ENCODE results near the gene LAMTOR5.
A peak's percentile ranks its signal among the peaks of the same experiment; 100 is the strongest.
"Not testable (repeated sequence)": the region's sequence is repeated elsewhere in the genome, so short reads cannot be mapped to it uniquely, and the experiment has no call there.

LAMTOR5 gene

GRCh38 chr1:110407260-110408210, at the start of gene LAMTOR5:
Gene LAMTOR5 (minus strand): TSS chr1:110407694. CDS start chr1:110407620, 74 bp downstream.
- peak; percentile 85 for DNase-seq

GRCh38 chr1:110457206-110457605, 49.7 kb upstream of the LAMTOR5 start:
- no peak for DNase-seq

- no peak for DNase-seq
Measured at GRCh38 chr1:110455151-110455550, 47.7 kb upstream of the LAMTOR5 start.

GRCh38 chr1:110454328-110454727, 46.8 kb upstream of the LAMTOR5 start:
- DNase-seq = no peak

GRCh38 chr1:110453829-110454228, 46.3 kb upstream of the LAMTOR5 start:
- DNase-seq = no peak

GRCh38 chr1:110452330-110452729, 44.8 kb upstream of the LAMTOR5 start:
- DNase-seq = no peak

- no peak for DNase-seq
Measured at GRCh38 chr1:110450929-110451328, 43.4 kb upstream of the LAMTOR5 start, which contains the start of gene PROK1. Gene PROK1 (plus strand): TSS chr1:110451149. CDS start chr1:110451217, 68 bp downstream.

GRCh38 chr1:110449661-110450651, 42.5 kb upstream of the LAMTOR5 start:
- DNase-seq = no peak

GRCh38 chr1:110444561-110444960, 37.1 kb upstream of the LAMTOR5 start:
- no peak for DNase-seq

- DNase-seq = no peak
Measured at GRCh38 chr1:110443451-110443850, 36.0 kb upstream of the LAMTOR5 start.

- no peak for DNase-seq
Measured at GRCh38 chr1:110441888-110442287, 34.4 kb upstream of the LAMTOR5 start.

GRCh38 chr1:110440877-110441276, 33.4 kb upstream of the LAMTOR5 start:
- no peak for DNase-seq

GRCh38 chr1:110439873-110440272, 32.4 kb upstream of the LAMTOR5 start:
- not testable (repeated sequence) for DNase-seq

GRCh38 chr1:110438893-110439292, 31.4 kb upstream of the LAMTOR5 start:
- no peak for DNase-seq

- not testable (repeated sequence) for DNase-seq
Measured at GRCh38 chr1:110437645-110438299, 30.3 kb upstream of the LAMTOR5 start.

GRCh38 chr1:110436635-110437034, 29.1 kb upstream of the LAMTOR5 start:
- no peak for DNase-seq

- DNase-seq = no peak
Measured at GRCh38 chr1:110434946-110435345, 27.5 kb upstream of the LAMTOR5 start.

- DNase-seq = no peak
Measured at GRCh38 chr1:110433803-110434202, 26.3 kb upstream of the LAMTOR5 start.

GRCh38 chr1:110433213-110433612, 25.7 kb upstream of the LAMTOR5 start:
- DNase-seq = no peak

- DNase-seq = no peak
Measured at GRCh38 chr1:110430901-110431300, 23.4 kb upstream of the LAMTOR5 start.

- no peak for DNase-seq
Measured at GRCh38 chr1:110430366-110430765, 22.9 kb upstream of the LAMTOR5 start.

GRCh38 chr1:110428946-110429345, 21.5 kb upstream of the LAMTOR5 start:
- no peak for DNase-seq

- no peak for DNase-seq
Measured at GRCh38 chr1:110426854-110427253, 19.4 kb upstream of the LAMTOR5 start.
